Muscle of leg (tissue), 11 donors: ENCODE data around the gene GUCY2F. TPM values are rescaled to one million over a fixed set of nuclear protein-coding genes. Genes with fewer than 3 reads are reported as not detected.
A peak's percentile ranks its signal among the peaks of the same experiment; 100 is the strongest.

Experiments
- DNase-seq: peaks from one replicate; pipeline ENCODE4 v3.0.0; 2013
- H3K27ac ChIP-seq: one replicate; pipeline ENCODE4 v1.5.1; 2013; ENCODE audit warnings: mild to moderate bottlenecking, low read length, control low read depth
- H3K27me3 ChIP-seq: one replicate; pipeline ENCODE4 v1.6.1; 2013; ENCODE audit warnings: low read length; ENCODE audit not compliant: control insufficient read depth, insufficient read depth
- H3K36me3 ChIP-seq: one replicate; pipeline ENCODE4 v1.6.1; 2013; ENCODE audit warnings: low read length; ENCODE audit not compliant: control insufficient read depth, insufficient read depth
- H3K4me1 ChIP-seq: one replicate; pipeline ENCODE4 v1.6.1; 2013; ENCODE audit warnings: low read length; ENCODE audit not compliant: control insufficient read depth, insufficient read depth
- H3K4me3 ChIP-seq: one replicate; pipeline ENCODE4 v1.5.1; 2013; ENCODE audit warnings: low read length, control low read depth
- H3K9me3 ChIP-seq: replicated peaks from 2 replicates; pipeline ENCODE4 v1.6.1; 2013; ENCODE audit warnings: low read depth, low read length; ENCODE audit not compliant: control insufficient read depth
- WGBS: methylation state at CpG from one replicate; pipeline ENCODE4 v1.1.5; 2013; ENCODE audit warnings: missing lambda C conversion rate; ENCODE audit not compliant: insufficient coverage; 5-methylcytosine and 5-hydroxymethylcytosine counted together
- polyA plus RNA-seq, 8 donors: library from polyadenylated mRNA; unstranded; fragments of 120-200 nt; gene quantifications; one replicate each; pipeline versions ENCODE4 v1.2.1 to v1.2.3, GENCODE V29; 2013; ENCODE audit warnings: inconsistent platforms in 1 of 8, low replicate concordance in 1 of 8; ENCODE audit not compliant: insufficient read length in 8 of 8, insufficient read depth in 1 of 8
- total RNA-seq: library from RNA; stranded (reverse); fragments of 120-200 nt; gene quantifications from one replicate; pipeline ENCODE4 v1.2.4, GENCODE V29; 2013

The GUCY2F gene
- total and polyA plus RNA-seq, 9 donors, result not detected

- WGBS, result 60% methylated on average over 1 of the region's 2 CpGs
- DNase-seq, result no peak
These were observed 83.1 kb downstream of the GUCY2F start for GRCh38 chrX:109398833-109399232.

GRCh38 chrX:109398061-109398460 is 83.8 kb downstream of the GUCY2F start:
- H3K9me3 ChIP-seq, result no peaks in the 10 kb centered on the region
- no peaks in the 10 kb centered on the region for H3K36me3 ChIP-seq
- 27% methylated on average over 1 of the region's 1 CpG for WGBS
- no peak overlapping the region for H3K27ac ChIP-seq
- no peaks in the 10 kb centered on the region for H3K4me1 ChIP-seq
- H3K4me3 ChIP-seq, result no peak overlapping the region
- no peak for DNase-seq
- peaks cover 29% of the 10 kb centered on the region for H3K27me3 ChIP-seq

More at GRCh38 chrX:109398833-109399232, 83.1 kb downstream of the GUCY2F start:
- H3K4me3 ChIP-seq, result no peak overlapping the region
- no peaks in the 10 kb centered on the region for H3K36me3 ChIP-seq
- no peak overlapping the region for H3K27ac ChIP-seq
- H3K9me3 ChIP-seq, result no peaks in the 10 kb centered on the region
- no peaks in the 10 kb centered on the region for H3K4me1 ChIP-seq
- peaks cover 29% of the 10 kb centered on the region for H3K27me3 ChIP-seq

GRCh38 chrX:109393859-109394258 is 88.0 kb downstream of the GUCY2F start:
- 20% methylated on average over 1 of the region's 1 CpG for WGBS

GRCh38 chrX:109392895-109393294 is 89.0 kb downstream of the GUCY2F start:
- no peaks in the 10 kb centered on the region for H3K9me3 ChIP-seq
- no CpG with 5 or more reads among the region's 5 CpGs for WGBS

More at GRCh38 chrX:109393859-109394258, 88.0 kb downstream of the GUCY2F start:
- Histone ChIP-seq H3K4me3 (no peak overlapping the region), H3K4me1 (no peaks in the 10 kb centered on the region), H3K9me3 (no peaks in the 10 kb centered on the region), H3K27me3 (peaks cover 26% of the 10 kb centered on the region), H3K27ac (no peak overlapping the region), H3K36me3 (no peaks in the 10 kb centered on the region)
- DNase-seq, result no peak

GRCh38 chrX:109390556-109390955 is 91.3 kb downstream of the GUCY2F start:
- no peak for DNase-seq
- no peaks in the 10 kb centered on the region for H3K9me3 ChIP-seq
- H3K27me3 ChIP-seq, result peaks cover 12% of the 10 kb centered on the region
- no peak overlapping the region for H3K4me3 ChIP-seq
- 70% methylated on average over 2 of the region's 2 CpGs for WGBS
- no peaks in the 10 kb centered on the region for H3K4me1 ChIP-seq
- H3K36me3 ChIP-seq, result no peaks in the 10 kb centered on the region
- no peak overlapping the region for H3K27ac ChIP-seq

More at GRCh38 chrX:109392895-109393294, 89.0 kb downstream of the GUCY2F start:
- Histone ChIP-seq H3K36me3 (no peaks in the 10 kb centered on the region), H3K4me3 (no peak overlapping the region), H3K4me1 (no peaks in the 10 kb centered on the region), H3K27me3 (peaks cover 18% of the 10 kb centered on the region), H3K27ac (no peak overlapping the region)
- DNase-seq, result no peak

- WGBS, result no CpG with 5 or more reads among the region's 1 CpG
- Histone ChIP-seq H3K9me3 (no peaks in the 10 kb centered on the region), H3K4me1 (no peaks in the 10 kb centered on the region), H3K27me3 (peaks cover 7% of the 10 kb centered on the region), H3K4me3 (no peak overlapping the region), H3K27ac (no peak overlapping the region), H3K36me3 (no peaks in the 10 kb centered on the region)
- DNase-seq, result no peak
These were observed 92.0 kb downstream of the GUCY2F start for GRCh38 chrX:109389917-109390316.

- no CpG with 5 or more reads among the region's 3 CpGs for WGBS
These were observed 97.2 kb downstream of the GUCY2F start for GRCh38 chrX:109384699-109385098.

GRCh38 chrX:109382332-109382731 is 99.6 kb downstream of the GUCY2F start:
- 70% methylated on average over 2 of the region's 4 CpGs for WGBS

More at GRCh38 chrX:109384699-109385098, 97.2 kb downstream of the GUCY2F start:
- Histone ChIP-seq H3K27ac (no peak overlapping the region), H3K9me3 (no peaks in the 10 kb centered on the region), H3K4me1 (no peaks in the 10 kb centered on the region), H3K36me3 (no peaks in the 10 kb centered on the region), H3K27me3 (peaks cover 8% of the 10 kb centered on the region), H3K4me3 (no peak overlapping the region)
- DNase-seq, result peak; percentile 74

GRCh38 chrX:109378281-109378680 is 103.6 kb downstream of the GUCY2F start:
- Histone ChIP-seq H3K4me3 (no peak overlapping the region), H3K4me1 (no peaks in the 10 kb centered on the region), H3K9me3 (no peaks in the 10 kb centered on the region), H3K27me3 (peaks cover 15% of the 10 kb centered on the region), H3K27ac (no peak overlapping the region), H3K36me3 (no peaks in the 10 kb centered on the region)
- no CpG with 5 or more reads among the region's 1 CpG for WGBS
- no peak for DNase-seq

More at GRCh38 chrX:109382332-109382731, 99.6 kb downstream of the GUCY2F start:
- Histone ChIP-seq H3K27ac (no peak overlapping the region), H3K36me3 (no peaks in the 10 kb centered on the region), H3K9me3 (no peaks in the 10 kb centered on the region), H3K27me3 (peaks cover 9% of the 10 kb centered on the region), H3K4me3 (no peak overlapping the region), H3K4me1 (no peaks in the 10 kb centered on the region)
- DNase-seq, result no peak

- H3K27me3 ChIP-seq, result peaks cover 11% of the 10 kb centered on the region
- WGBS, result no CpG with 5 or more reads among the region's 1 CpG
- H3K27ac ChIP-seq, result no peak overlapping the region
- H3K9me3 ChIP-seq, result no peaks in the 10 kb centered on the region
- no peaks in the 10 kb centered on the region for H3K36me3 ChIP-seq
- H3K4me3 ChIP-seq, result no peak overlapping the region
- DNase-seq, result no peak
- no peaks in the 10 kb centered on the region for H3K4me1 ChIP-seq
These were observed 107.5 kb downstream of the GUCY2F start for GRCh38 chrX:109374262-109374960.
